Activated CD4-positive, alpha-beta T cell treated with anti-CD3 and anti-CD28 coated beads for 4 hours (primary cell): ENCODE results near the gene FEN1.

ENCODE experiments used
- DNase-seq, 2 donors: peaks; one replicate each; pipeline ENCODE4 v3.0.0-alpha.2; 2020

FEN1 gene

GRCh38 chr11:61775606-61776554 is 16.8 kb upstream of the FEN1 start:
- DNase-seq, result peak in 1 of 2 donors; percentile 13

- peak; percentile 31 to 55 for DNase-seq
These were observed 16.1 kb upstream of the FEN1 start for GRCh38 chr11:61776561-61777075.

GRCh38 chr11:61777234-61778090 is 15.2 kb upstream of the FEN1 start:
- peak; percentile 54 to 67 for DNase-seq

GRCh38 chr11:61778357-61778886 is 14.3 kb upstream of the FEN1 start:
- DNase-seq, result no peak

- DNase-seq, result no peak
These were observed 13.6 kb upstream of the FEN1 start for GRCh38 chr11:61778920-61779650.

- DNase-seq, result no peak
These were observed 12.8 kb upstream of the FEN1 start for GRCh38 chr11:61779666-61780525.

- no peak for DNase-seq
These were observed 12.0 kb upstream of the FEN1 start for GRCh38 chr11:61780581-61781162.

- no peak for DNase-seq
These were observed 11.1 kb upstream of the FEN1 start for GRCh38 chr11:61781585-61781984.

- no peak for DNase-seq
These were observed 10.4 kb upstream of the FEN1 start for GRCh38 chr11:61782299-61782698.

GRCh38 chr11:61782841-61783240 is 9.9 kb upstream of the FEN1 start:
- DNase-seq, result no peak

- no peak for DNase-seq
These were observed 8.8 kb upstream of the FEN1 start for GRCh38 chr11:61783717-61784505.

GRCh38 chr11:61784506-61784805 is 8.3 kb upstream of the FEN1 start:
- no peak for DNase-seq

- DNase-seq, result no peak
These were observed 6.8 kb upstream of the FEN1 start for GRCh38 chr11:61785837-61786402.

- no peak for DNase-seq
These were observed 4.7 kb upstream of the FEN1 start for GRCh38 chr11:61787928-61788491.

GRCh38 chr11:61791737-61792309 is 888 bp upstream of the FEN1 start:
- peak in 1 of 2 donors; percentile 22 for DNase-seq

- DNase-seq, result no peak
These were observed 545 bp downstream of the FEN1 start for GRCh38 chr11:61793083-61793828.

GRCh38 chr11:61793829-61794204 is 1.1 kb downstream of the FEN1 start:
- DNase-seq, result no peak

GRCh38 chr11:61794579-61794978 is 1.9 kb downstream of the FEN1 start:
- no peak for DNase-seq

GRCh38 chr11:61795459-61795858 is 2.7 kb downstream of the FEN1 start:
- DNase-seq, result no peak
